OCI-LY3 (cell line): ENCODE results near the gene PPP3CA.

Experiments
- H2AFZ ChIP-seq: fragments of 200-600, 300-600 bp; shearing (Covaris generic); 2 replicates; pipeline ENCODE4 v1.6.0; 2014; ENCODE audit warnings: antibody characterized with exemption, low read depth, low read length
- H3K27ac ChIP-seq: fragments of 200-600, 300-600 bp; sonication (generic); 2 replicates; pipeline ENCODE4 v1.5.1; 2014; ENCODE audit warnings: mild to moderate bottlenecking, low read length, moderate library complexity, mixed read lengths
- H3K27me3 ChIP-seq: fragments of 200-600, 300-600 bp; sonication (generic); 2 replicates; pipeline ENCODE4 v1.6.1; 2014; ENCODE audit warnings: low read depth, low read length, mixed read lengths
- H3K36me3 ChIP-seq: fragments of 200-600, 300-600 bp; sonication (generic); replicated peaks from 2 replicates; pipeline ENCODE3; 2014; ENCODE audit warnings: low read depth, low read length, mixed read lengths
- H3K4me1 ChIP-seq: fragments of 300-600, 200-600 bp; sonication (generic); 2 replicates; pipeline ENCODE4 v1.6.1; 2014; ENCODE audit warnings: low read length, mixed read lengths
- H3K4me2 ChIP-seq: fragments of 200-600, 300-600 bp; sonication (generic); 2 replicates; pipeline ENCODE4 v1.6.1; 2014; ENCODE audit warnings: low read length, mixed read lengths
- H3K4me3 ChIP-seq: fragments of 300-600, 200-600 bp; sonication (generic); 2 replicates; pipeline ENCODE4 v1.5.1; 2014; ENCODE audit warnings: antibody characterized with exemption, mild to moderate bottlenecking, low read length, moderate library complexity
- H3K79me2 ChIP-seq: fragments of 300-600, 200-600 bp; shearing (Covaris generic); 2 replicates; pipeline ENCODE4 v1.6.1; 2014; ENCODE audit warnings: mild to moderate bottlenecking, low read length, mixed read lengths
- H3K9ac ChIP-seq: fragments of 300-600, 200-600 bp; shearing (Covaris generic); 2 replicates; pipeline ENCODE4 v1.6.0; 2014; ENCODE audit warnings: mild to moderate bottlenecking, low read length, moderate library complexity
- H3K9me3 ChIP-seq: fragments of 200-600, 300-600 bp; shearing (Covaris generic); 2 replicates; pipeline ENCODE4 v1.6.1; 2014; ENCODE audit warnings: low read length, mixed read lengths; ENCODE audit not compliant: insufficient read depth
- H4K20me1 ChIP-seq: fragments of 200-600, 300-600 bp; sonication (generic); 2 replicates; pipeline ENCODE4 v1.6.1; 2016; ENCODE audit warnings: low read length, mixed read lengths; ENCODE audit not compliant: insufficient read depth
- EZH2phosphoT487 ChIP-seq: fragments of 200-600 bp; shearing (Covaris generic); IDR thresholded peaks from 2 replicates; pipeline ENCODE4 v1.6.1; 2018; ENCODE audit warnings: antibody characterized with exemption, mixed run types, low read depth
- TF ChIP-seq, protein P1 (sequence below): fragments of 200-600, 300-600 bp; sonication (generic); IDR thresholded peaks from 2 replicates; pipeline ENCODE4 v1.5.1; 2014; ENCODE audit warnings: antibody characterized with exemption, low read length, low read depth

The PPP3CA gene

DNA sequence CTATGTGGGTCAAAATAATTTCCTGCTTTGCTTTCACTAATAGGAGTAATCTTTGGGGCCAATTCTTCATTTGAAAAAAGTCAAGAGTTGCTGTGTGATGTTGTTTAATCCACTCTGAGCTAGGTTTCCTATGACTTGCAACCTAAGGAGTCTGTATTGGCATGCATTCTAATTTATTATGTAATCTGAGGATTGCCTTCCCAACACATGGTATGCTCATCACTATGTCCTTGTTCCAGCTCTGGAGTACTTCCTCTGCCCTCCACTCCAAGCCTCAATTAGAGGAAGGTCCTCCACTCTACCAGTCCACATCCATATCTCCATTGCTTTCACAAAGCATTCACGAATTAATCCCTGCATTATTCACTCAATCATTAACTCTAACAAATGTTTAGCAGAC, 56.1 kb downstream of the PPP3CA start:
- Histone ChIP-seq H3K27ac (no peak overlapping the region), H3K4me2 (no peak overlapping the region)
- TF ChIP-seq EZH2phosphoT487: no peak
- TF ChIP-seq, protein P1, sequence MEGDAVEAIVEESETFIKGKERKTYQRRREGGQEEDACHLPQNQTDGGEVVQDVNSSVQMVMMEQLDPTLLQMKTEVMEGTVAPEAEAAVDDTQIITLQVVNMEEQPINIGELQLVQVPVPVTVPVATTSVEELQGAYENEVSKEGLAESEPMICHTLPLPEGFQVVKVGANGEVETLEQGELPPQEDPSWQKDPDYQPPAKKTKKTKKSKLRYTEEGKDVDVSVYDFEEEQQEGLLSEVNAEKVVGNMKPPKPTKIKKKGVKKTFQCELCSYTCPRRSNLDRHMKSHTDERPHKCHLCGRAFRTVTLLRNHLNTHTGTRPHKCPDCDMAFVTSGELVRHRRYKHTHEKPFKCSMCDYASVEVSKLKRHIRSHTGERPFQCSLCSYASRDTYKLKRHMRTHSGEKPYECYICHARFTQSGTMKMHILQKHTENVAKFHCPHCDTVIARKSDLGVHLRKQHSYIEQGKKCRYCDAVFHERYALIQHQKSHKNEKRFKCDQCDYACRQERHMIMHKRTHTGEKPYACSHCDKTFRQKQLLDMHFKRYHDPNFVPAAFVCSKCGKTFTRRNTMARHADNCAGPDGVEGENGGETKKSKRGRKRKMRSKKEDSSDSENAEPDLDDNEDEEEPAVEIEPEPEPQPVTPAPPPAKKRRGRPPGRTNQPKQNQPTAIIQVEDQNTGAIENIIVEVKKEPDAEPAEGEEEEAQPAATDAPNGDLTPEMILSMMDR: no peak

DNA sequence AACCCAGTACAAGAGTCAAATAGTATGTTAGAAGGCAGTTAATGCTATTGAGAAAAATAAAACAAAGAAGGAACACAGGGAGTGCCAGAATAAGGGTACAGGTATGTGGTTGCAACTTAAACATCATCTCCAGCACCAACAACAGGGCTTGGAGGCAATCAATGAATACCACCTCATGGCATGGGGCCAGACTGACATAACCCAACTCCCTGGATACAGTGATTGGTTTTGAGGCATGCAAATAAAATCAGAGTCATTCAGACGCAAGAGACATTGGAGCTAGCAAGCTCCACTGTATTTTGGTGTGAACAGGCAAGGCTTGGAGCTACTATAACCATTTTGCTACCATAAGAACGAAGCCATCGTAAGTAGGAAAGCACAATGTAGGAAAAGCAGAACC, 56.7 kb downstream of the PPP3CA start:
- H3K9ac ChIP-seq: no peak overlapping the region
- no peak overlapping the region for H3K27ac ChIP-seq
- H3K27me3 ChIP-seq: no peaks in the 10 kb centered on the region
- H3K4me1 ChIP-seq: peaks cover 13% of the 10 kb centered on the region
- H3K36me3 ChIP-seq: no peaks in the 10 kb centered on the region
- H2AFZ ChIP-seq: no peak overlapping the region
- H4K20me1 ChIP-seq: peaks cover 18% of the 10 kb centered on the region; the same call in 1 of the 2 replicates
- TF ChIP-seq, protein P1: no peak
- H3K9me3 ChIP-seq: no peaks in the 10 kb centered on the region
- no peak overlapping the region for H3K4me3 ChIP-seq
- H3K79me2 ChIP-seq: peaks cover 17% of the 10 kb centered on the region
- no peak overlapping the region for H3K4me2 ChIP-seq

More for the DNA sequence above, 56.1 kb downstream of the PPP3CA start:
- H4K20me1 ChIP-seq: peaks cover 18% of the 10 kb centered on the region; the same call in 1 of the 2 replicates
- no peaks in the 10 kb centered on the region for H3K36me3 ChIP-seq
- no peaks in the 10 kb centered on the region for H3K27me3 ChIP-seq
- peaks cover 13% of the 10 kb centered on the region for H3K4me1 ChIP-seq
- no peak overlapping the region for H3K4me3 ChIP-seq
- no peak overlapping the region for H2AFZ ChIP-seq
- H3K79me2 ChIP-seq: peaks cover 15% of the 10 kb centered on the region
- H3K9ac ChIP-seq: no peak overlapping the region
- no peaks in the 10 kb centered on the region for H3K9me3 ChIP-seq

DNA sequence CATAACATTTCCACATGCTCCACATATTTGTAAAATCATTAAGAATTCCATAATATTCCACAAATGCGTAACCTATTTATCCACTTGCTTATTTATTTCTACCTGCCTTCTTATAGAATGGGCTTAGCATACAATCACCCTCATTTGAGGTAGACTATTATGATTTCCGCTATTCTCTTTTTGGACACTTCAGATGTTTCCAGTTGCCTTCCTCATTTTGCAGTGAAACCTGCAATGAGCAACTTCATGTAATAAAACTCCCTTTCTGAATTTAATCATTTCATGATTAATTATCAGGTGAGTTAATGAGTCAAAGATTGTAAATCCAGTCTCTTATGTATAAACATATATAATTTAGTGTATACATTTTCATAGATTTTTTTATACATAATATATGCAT, 58.0 kb downstream of the PPP3CA start:
- Histone ChIP-seq H2AFZ (no peak overlapping the region), H3K27ac (no peak overlapping the region), H3K4me3 (no peak overlapping the region), H3K9me3 (no peaks in the 10 kb centered on the region), H3K79me2 (peaks cover 21% of the 10 kb centered on the region), H4K20me1 (peaks cover 18% of the 10 kb centered on the region; the same call in 1 of the 2 replicates), H3K4me1 (peaks cover 13% of the 10 kb centered on the region), H3K36me3 (no peaks in the 10 kb centered on the region), H3K4me2 (no peak overlapping the region), H3K9ac (no peak overlapping the region), H3K27me3 (no peaks in the 10 kb centered on the region)
- TF ChIP-seq, protein P1: no peak
- no peak for TF ChIP-seq EZH2phosphoT487

DNA sequence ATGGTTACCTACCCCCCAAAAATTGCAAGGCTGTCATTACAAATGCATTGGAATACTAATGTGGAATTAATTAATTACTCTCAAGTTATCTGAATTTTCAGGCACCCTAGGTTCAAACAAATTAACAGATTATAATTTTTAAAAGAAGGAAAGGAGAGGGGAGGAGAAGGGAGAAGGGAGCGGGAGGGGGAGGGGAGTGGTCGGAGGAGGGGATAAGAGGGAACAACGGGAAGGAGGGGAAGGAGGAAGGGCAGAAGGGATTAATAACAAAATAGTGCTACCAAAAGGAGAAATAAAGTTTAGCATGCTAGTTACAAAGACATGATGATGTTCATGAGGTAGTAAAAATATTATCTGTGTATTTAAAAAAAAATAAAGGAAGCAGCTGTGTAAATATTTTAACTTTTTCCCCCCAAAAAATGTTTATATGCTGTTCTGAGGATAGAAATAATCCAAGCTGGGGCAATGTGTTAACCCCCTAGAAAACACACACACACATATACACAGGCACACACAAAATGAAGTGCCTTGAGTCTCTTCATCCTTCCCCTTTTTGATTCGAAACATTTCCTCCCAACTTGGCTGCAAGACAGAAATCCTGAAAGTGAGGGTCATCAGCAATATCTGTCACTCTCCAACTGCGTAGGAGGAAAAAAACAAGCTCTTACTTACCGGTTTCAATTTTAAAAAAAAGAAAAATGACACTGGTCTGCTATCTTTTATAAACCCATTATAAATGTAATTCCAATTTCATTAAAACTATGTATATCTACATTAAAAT, 58.8 kb downstream of the PPP3CA start:
- Histone ChIP-seq H3K79me2 (peaks cover 22% of the 10 kb centered on the region), H3K4me3 (no peak overlapping the region), H3K4me1 (peaks cover 14% of the 10 kb centered on the region)

More for the DNA sequence above, 58.8 kb downstream of the PPP3CA start:
- no peak for TF ChIP-seq EZH2phosphoT487
- TF ChIP-seq, protein P1: no peak
- Histone ChIP-seq H3K4me2 (no peak overlapping the region), H3K9ac (no peak overlapping the region), H3K27ac (no peak overlapping the region), H3K27me3 (no peaks in the 10 kb centered on the region), H2AFZ (no peak overlapping the region), H3K36me3 (no peaks in the 10 kb centered on the region), H4K20me1 (peaks cover 22% of the 10 kb centered on the region; the same call in 1 of the 2 replicates), H3K9me3 (no peaks in the 10 kb centered on the region)
